Stimulated activated CD4-positive, alpha-beta T cell treated with anti-CD3 and anti-CD28 coated beads, TNF-alpha, amount 100 ng/mL, for 4 hours (primary cell): ENCODE data around the gene CNTN4.

Experiments
- DNase-seq, 3 experiments: peaks; one replicate each; pipeline ENCODE4 v3.0.0-alpha.2; 2020; ENCODE audit warnings: low read depth in 3 of 3

The CNTN4 gene

DNA sequence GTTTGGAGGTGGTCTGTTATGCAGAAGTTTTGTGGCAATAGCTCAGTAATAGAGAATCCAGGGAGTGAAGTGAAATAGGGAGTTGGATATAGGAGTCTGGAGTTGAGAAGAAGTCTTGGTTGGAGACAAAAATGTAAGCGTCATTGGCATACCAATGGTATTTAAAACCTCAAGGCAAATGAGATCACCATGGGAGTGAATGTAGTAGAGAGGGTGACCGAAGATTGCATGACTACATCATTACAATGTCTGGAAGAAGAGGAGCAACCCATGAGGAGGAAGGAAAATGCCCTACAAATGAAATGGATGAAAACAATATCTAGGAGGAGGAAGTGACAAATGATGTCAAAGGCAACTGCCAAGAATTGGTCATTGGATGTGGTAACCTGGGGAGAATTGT lies 54.4 kb downstream of the CNTN4 start:
- DNase-seq: no peak

- no peak for DNase-seq
These were observed 54.9 kb downstream of the CNTN4 start for GRCh38 chr3:2153547-2153946.

DNA sequence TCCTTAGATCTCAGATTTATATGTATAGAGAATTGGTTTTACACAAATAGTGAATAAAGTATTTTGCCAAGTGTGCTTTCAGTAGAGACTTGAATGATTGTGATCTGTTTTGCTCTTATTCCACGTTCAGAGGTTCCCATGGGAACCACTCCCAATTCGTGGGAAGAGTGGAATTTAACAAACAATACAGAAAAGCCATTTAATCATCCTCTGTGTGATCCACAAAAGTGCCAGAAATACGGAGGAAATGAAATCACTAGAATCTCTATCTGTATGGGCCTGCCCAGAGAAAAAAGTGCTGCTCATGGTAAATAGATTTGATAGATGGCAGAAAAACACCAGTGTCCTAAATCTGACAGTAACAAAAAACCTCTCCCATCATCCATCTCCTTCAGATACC lies 56.0 kb downstream of the CNTN4 start:
- DNase-seq: no peak

DNA sequence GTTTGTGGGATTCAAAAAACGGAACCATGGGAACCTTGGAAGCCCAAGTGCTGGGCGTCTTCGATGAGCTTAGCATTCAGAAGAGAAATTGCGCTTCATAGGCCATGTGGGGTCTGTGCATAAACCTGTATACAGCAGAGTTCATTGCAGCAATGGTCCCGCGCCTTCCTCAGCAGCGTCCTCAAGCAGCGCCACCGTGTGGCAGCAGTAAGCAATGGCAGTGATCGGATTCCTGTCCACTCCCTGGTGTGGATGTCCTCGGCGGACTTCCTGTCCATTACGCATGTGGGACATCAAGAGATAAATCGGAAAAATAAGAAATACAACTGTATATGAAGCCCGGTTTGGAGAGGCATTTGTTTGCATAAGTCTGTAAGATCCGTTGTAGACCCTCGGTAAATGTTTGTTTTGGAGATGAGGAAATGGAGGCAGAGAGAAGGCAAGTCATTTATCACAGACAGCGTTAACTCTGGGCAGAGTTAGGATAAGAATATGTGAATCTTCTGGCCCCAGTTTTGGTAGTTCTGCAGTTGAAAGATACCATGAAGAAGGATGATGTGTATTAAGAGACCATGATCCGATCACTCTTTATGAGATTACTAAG lies 57.7 kb downstream of the CNTN4 start:
- no peak for DNase-seq

DNA sequence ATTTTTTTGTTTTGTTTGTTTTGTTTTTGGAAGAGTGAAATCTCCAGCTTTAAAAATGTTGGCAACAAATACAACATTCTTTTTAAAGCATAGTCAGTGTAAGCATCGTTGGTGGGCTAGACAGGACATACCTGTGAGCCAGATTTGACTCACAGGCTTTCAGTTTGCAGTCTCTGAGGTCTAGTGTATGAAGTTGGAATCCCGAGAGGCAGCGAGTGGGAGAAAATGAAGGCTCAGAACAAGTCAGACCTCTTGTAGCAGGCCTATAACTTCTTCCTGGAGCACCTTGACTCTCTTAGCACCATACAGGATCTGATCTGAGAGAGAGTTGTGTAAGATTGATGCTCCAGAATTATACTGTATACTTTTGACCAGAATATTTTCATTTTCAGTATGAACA lies 60.2 kb downstream of the CNTN4 start:
- no peak for DNase-seq

- DNase-seq: no peak
These were observed 67.9 kb downstream of the CNTN4 start for GRCh38 chr3:2166552-2166951.

GRCh38 chr3:2172561-2173171 lies 74.0 kb downstream of the CNTN4 start:
- no peak for DNase-seq

- no peak for DNase-seq
These were observed 82.0 kb downstream of the CNTN4 start for GRCh38 chr3:2180634-2181033.

GRCh38 chr3:2198776-2199279 lies 100.2 kb downstream of the CNTN4 start:
- DNase-seq: no peak

DNA sequence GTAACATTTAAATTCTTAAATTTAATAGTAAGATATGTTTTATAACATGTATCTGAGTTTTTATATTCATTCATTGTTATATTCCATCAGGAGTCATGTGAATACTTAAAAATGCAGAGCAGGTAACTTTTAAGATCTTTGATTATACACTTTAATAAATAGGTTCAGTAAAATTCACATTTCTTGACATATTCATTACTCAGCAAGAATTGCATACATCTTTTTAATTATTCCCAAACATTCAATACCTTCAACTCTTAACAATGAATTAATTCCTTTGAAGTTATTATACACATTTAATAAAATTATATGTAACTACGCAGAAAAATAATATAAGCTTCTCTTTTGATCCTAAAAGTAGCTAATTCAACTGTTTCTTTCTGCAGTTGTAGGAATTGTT lies 105.4 kb downstream of the CNTN4 start:
- no peak for DNase-seq

GRCh38 chr3:2205692-2206091 lies 107.0 kb downstream of the CNTN4 start:
- DNase-seq: no peak

DNA sequence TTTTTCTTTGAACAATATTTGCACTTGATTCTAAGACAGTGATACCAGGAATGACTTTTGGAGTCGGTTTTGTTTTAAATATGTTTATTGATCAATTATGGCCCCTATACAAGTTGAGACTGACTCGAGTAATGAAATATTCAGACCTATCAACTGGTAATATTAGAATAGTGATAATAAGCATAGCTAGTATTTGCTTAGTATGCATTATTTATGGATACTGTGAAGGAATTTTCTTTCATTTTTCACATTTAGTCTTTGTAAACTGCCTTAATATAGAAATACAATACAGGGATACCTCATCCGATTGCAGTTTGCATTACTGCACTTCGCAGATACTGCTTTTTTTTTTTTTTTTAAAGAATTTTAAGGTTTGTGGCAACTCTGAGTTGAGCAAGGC lies 107.9 kb downstream of the CNTN4 start:
- DNase-seq: no peak

DNA sequence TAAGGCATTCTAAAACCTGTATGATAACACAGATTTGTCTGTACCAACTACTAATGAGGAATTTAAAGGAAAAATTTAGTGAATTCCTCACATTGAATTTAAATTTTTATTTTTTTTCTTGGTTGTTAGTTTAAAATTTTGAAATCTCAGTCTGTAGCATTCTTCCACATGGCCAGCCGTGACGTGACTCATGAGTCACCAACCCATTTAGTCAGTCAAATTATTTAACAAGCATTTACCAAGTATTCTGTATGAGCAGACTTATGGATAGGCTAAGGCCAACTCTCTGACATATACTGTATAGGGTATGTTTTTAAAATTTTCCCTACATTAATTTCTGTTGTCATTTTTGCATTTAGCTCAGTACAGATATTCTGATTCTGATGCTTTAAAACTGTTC lies 112.9 kb downstream of the CNTN4 start:
- DNase-seq: no peak

DNA sequence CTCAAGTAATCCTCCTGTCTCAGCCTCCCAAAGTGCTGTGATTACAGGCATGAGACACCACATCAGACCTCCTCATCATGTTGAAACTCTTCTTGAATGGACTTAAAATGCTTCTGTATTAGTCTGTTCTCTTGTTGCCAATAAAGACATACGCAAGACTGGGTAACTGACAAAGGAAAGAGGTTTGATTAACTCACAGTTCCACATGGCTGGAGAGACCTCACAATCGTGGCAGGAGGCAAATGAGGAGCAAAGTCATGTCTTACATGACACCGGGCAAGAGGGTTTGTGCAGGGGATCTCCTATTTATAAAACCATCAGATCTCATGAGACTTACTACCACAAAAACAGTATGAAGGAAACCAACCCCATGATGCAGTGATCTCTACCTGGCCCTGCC lies 113.5 kb downstream of the CNTN4 start:
- DNase-seq: no peak

DNA sequence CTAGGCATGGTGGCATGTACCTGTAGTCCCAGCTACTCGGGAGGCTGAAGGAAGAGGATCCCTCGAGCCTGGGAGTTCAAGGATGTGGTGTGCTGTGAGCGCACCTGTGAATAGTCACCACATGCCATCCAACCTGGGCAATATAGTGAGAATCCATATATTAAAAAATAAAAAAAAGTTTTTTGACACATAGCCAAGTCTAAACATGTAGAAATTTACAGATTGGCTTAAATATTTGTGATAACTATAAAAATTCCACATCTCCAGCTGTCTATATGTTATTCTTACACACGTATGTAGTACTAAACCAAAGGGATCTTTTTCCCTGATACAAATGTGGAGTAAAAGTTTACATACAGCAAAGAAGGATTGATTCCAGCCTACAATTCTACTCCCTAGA lies 119.7 kb downstream of the CNTN4 start:
- no peak for DNase-seq

GRCh38 chr3:2218816-2219215 lies 120.2 kb downstream of the CNTN4 start:
- DNase-seq: no peak

- DNase-seq: no peak
These were observed 137.5 kb downstream of the CNTN4 start for GRCh38 chr3:2236203-2236602.

- DNase-seq: no peak
These were observed 145.5 kb downstream of the CNTN4 start for GRCh38 chr3:2244137-2244536.

DNA sequence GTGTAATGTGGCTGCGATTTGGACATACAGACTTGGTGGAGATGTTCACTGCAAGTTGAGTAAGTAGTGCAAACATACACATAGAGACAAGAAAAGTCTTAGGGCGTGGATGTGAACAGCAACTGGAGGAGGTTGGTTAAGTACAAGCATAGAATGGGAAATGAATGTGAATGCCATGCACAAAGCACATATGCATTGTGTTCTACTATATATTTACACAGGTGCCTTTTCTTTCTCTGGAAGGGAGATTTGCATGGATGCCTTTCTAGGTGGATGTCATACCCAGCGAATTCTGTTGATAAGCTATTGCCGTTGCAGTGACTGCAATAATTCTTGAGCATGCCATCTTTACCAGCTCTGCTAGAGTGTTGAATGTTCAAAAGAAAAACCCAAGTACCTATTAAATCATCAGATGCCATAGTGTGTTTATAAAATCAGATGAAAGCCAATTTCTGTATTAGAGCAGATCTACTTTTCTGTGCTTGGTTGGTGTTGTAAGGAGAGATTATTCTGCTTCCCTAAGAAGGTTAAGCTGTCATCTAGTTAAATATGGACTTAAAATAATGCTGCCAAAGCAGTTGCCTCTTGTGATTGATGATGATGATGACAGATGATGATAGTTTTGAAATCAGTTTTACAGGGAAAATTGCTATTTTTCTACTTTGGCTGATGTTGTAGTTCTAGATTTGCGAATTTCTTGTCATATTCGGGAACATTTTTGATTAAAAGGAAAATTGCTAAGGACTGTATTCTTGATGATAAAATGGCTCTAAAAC lies 148.4 kb downstream of the CNTN4 start:
- no peak for DNase-seq

GRCh38 chr3:2247831-2248230 lies 149.2 kb downstream of the CNTN4 start:
- DNase-seq: no peak

GRCh38 chr3:2250783-2251182 lies 152.1 kb downstream of the CNTN4 start:
- DNase-seq: no peak

- no peak for DNase-seq
These were observed 163.1 kb downstream of the CNTN4 start for GRCh38 chr3:2261747-2262146.

GRCh38 chr3:2262204-2262603 lies 163.5 kb downstream of the CNTN4 start:
- DNase-seq: no peak
